ENCODE results near the gene RBMS1.

Gene RBMS1

DNA sequence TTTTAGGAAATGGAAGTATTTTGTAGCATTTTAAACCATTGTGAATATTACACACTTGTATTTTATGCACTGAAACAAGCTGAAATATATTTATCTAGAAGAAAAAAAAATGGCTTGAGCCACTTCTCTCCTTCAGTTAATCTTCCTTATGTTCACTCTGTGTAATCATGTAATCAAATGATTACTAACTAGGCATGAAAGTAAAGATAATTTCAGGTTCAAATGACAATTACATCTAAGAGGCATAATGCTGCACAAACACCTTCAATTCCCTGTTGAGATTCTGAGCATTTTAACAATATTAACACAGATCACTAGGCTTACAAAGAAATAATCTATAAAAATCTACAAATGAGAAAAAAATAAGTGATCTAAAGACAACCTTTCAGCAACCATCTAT, 173.9 kb downstream of the RBMS1 start:
- TF ChIP-seq, protein P1, sequence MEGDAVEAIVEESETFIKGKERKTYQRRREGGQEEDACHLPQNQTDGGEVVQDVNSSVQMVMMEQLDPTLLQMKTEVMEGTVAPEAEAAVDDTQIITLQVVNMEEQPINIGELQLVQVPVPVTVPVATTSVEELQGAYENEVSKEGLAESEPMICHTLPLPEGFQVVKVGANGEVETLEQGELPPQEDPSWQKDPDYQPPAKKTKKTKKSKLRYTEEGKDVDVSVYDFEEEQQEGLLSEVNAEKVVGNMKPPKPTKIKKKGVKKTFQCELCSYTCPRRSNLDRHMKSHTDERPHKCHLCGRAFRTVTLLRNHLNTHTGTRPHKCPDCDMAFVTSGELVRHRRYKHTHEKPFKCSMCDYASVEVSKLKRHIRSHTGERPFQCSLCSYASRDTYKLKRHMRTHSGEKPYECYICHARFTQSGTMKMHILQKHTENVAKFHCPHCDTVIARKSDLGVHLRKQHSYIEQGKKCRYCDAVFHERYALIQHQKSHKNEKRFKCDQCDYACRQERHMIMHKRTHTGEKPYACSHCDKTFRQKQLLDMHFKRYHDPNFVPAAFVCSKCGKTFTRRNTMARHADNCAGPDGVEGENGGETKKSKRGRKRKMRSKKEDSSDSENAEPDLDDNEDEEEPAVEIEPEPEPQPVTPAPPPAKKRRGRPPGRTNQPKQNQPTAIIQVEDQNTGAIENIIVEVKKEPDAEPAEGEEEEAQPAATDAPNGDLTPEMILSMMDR (IDR thresholded peaks at IDR 0.05; ENCODE audit: extremely low read depth, missing control alignments) = no peak

DNA sequence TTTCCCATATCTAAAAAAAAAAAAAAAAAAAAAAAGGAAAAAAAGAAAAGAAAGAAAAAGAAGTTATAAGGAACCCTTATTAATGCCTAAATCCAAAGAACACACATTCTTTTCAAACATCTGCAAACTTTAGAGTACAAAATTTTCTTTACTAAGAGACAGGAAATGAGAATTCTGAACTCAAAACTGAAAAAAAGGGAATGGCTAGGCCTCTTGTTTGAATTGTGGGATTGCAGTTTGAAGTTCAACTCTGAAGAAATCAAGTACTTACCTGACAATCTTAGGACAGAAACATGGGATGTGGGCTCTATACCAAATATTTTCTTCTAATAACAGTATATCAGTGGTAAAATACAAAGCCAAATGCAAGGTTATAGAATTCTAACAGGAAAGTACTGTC, 175.4 kb downstream of the RBMS1 start:
- TF ChIP-seq, protein P1 (IDR thresholded peaks at IDR 0.05; ENCODE audit: extremely low read depth, missing control alignments) = no peak
- no peak for DNase-seq (ENCODE audit: low spot score)

More for the DNA sequence above, 173.9 kb downstream of the RBMS1 start:
- no peak for DNase-seq (ENCODE audit: low spot score)

DNA sequence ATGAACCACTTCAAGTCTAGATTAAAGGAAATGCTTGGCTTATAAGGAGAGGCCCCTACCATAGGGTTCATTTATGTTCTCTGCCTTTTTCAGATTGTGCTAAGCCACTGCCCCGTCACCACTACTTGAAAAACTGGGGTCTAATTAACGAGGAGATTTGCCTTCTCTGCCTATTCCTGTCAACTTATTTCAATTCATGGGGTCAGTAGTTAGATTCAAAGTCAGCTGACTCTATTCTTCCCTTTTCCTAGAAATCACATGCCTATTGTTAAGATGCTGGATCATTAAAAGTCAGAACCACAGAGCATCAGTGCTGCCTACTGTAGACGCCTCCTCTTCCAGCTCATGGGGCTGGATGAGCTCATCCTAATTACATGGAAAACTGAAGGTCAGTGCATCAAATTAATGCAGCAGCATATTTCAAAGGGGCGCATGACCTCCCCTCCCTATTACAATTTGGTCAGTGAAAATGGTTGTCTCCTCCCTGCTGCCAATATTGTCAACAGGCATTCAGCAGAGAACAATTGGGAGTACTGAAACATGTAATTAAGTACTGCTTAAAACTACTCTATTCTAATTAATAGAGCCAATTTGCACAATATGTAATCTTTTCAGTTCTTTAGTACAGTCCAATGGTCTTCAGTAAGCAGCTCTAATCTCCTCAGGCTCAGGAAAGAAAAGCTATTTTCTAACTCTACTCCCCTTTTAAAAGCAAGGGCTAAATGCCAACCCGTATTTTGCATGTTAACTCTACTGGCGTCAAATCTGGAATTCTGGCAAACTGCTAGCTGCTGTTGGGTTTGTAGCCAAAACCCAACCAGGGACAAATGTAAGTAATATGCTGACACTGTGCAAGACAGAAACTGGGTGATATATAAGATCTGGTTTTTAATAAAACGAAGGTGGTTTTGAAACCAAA, 176.2 kb downstream of the RBMS1 start:
- no peak for DNase-seq (ENCODE audit: low spot score)
- TF ChIP-seq, protein P1 (IDR thresholded peaks at IDR 0.05; ENCODE audit: extremely low read depth, missing control alignments) = no peak

DNA sequence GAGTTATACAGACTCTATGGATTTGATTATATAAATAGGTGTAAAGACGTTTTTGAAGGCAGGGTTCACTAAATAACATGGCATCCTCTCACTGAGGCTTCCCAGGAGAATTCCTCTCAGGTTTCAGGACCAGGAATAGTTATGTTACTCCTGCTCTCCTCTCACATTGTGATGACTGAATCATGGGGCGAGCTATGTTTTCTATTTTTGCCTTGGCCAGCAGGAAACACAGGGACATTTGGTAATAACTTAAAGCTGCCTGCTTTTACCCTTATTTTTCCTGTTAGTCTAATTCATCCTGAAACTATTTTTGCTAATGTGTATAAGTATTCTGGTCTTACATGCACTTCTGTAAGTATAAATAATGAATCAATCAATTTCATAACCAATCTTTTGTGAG, 178.3 kb downstream of the RBMS1 start:
- no peak for DNase-seq (ENCODE audit: low spot score)
- TF ChIP-seq, protein P1 (IDR thresholded peaks at IDR 0.05; ENCODE audit: extremely low read depth, missing control alignments) = no peak

DNA sequence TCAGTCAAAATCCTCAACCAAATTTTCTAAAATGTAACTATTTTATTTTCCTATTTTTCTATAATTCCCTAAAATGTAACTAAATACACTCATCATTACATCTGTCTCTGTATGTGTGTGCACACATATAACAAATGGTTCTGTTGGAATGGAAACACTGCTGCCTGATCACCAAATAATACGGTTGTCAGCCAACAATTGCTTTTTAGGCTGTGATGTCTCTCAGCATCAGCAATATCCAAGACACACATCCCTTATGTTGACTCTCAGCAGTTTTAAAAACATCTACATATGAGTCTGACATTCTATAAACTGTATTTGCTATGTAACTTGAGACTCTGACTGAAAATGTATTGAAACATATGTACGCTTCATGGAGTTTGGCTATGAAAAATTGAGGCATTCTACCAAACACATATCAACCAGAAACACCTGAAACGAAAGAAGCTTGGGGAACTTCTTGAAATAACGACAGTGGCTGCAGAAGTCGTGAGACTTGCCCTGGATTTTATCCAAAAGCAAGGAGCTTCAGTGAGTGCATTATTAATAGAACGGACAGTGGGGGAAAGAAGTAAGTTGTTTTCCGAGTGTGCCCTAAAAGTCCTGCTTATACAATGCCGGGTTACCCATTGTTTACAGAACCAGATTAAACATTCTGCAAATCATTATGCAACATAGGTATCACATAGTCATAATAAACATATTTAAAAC, 183.3 kb downstream of the RBMS1 start:
- no peak for DNase-seq (ENCODE audit: low spot score)
- TF ChIP-seq, protein P1 (IDR thresholded peaks at IDR 0.05; ENCODE audit: extremely low read depth, missing control alignments) = no peak

DNA sequence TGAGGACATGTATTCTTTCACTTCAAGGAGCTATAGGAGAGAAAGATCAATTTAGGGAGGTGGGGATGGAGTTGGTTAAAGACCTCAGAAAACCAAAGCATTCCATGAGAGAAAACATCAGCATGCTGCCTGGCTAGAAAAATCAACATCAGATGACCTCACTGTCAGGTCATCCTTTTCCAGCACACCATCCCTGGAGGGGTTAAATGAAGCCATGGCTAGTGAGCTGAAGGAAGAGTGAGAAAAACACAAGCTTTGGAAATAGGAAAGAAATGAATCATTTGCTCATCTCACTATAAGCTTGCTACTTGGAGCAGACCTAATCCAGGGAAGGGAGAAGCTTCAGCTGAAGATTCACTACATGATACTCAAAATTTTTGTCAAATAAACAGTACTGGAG, 184.0 kb downstream of the RBMS1 start:
- no peak for DNase-seq (ENCODE audit: low spot score)
- TF ChIP-seq, protein P1 (IDR thresholded peaks at IDR 0.05; ENCODE audit: extremely low read depth, missing control alignments) = no peak

DNA sequence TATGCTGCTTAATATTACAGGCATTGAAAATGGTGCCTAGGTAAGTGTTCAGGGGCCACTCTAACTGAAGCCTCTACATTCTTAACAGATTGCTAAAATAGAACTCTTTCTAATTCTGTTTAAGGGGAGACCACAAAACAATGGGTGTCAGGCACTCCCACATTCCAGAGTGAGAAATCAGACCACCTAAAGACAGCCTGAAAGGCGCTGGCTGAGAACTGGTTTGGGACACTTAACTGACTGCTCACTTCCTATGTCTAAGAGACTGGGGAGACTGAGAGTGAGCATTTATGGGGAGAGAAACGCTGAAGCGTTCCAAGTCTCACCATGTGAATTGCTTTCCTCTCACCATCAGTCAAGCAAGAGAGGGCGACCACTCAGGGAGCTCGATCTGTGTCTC, 184.7 kb downstream of the RBMS1 start:
- TF ChIP-seq, protein P1 (IDR thresholded peaks at IDR 0.05; ENCODE audit: extremely low read depth, missing control alignments) = no peak
- DNase-seq (ENCODE audit: low spot score) = no peak
